AG09309 (cell line): Measurements from ENCODE around the gene ARHGEF11.

Experiments
- DNase-seq: peaks from one replicate; pipeline ENCODE4 v3.0.0-alpha.2; 2010; ENCODE audit warnings: low read depth
- H3K4me3 ChIP-seq: 2 replicates; pipeline ENCODE4 v1.5.1; 2011; ENCODE audit warnings: mild to moderate bottlenecking, low read depth, low read length, moderate library complexity; ENCODE audit not compliant: control insufficient read depth
- TF ChIP-seq, protein P1 (sequence below): IDR thresholded peaks from 2 replicates; pipeline ENCODE4 v1.5.1; 2011; ENCODE audit warnings: mild to moderate bottlenecking, low read depth, low read length, inconsistent platforms; ENCODE audit not compliant: insufficient read depth, control insufficient read depth; ENCODE audit errors: missing control alignments

The ARHGEF11 gene

DNA sequence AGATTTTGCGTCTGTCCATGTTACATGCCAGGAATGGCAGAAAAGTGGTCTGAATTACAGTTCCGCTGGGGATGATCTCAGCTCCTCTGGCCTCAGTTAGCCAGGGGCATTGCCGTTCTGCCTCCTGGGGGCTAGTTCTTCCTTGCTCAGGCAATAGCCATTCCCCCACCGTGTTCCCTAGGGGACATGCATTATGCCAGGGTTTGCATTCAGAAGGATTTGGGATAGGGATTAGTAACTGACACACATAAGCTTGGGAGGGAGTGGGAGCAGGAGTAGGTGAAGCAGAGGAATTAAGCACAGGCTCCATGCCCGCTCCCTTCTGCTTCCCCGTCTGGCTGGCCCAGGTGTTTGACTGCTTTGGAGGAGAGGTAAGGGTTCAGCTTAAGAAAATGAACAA is 112.4 kb downstream of the ARHGEF11 start:
- H3K4me3 ChIP-seq: no peak overlapping the region
- TF ChIP-seq, protein P1, sequence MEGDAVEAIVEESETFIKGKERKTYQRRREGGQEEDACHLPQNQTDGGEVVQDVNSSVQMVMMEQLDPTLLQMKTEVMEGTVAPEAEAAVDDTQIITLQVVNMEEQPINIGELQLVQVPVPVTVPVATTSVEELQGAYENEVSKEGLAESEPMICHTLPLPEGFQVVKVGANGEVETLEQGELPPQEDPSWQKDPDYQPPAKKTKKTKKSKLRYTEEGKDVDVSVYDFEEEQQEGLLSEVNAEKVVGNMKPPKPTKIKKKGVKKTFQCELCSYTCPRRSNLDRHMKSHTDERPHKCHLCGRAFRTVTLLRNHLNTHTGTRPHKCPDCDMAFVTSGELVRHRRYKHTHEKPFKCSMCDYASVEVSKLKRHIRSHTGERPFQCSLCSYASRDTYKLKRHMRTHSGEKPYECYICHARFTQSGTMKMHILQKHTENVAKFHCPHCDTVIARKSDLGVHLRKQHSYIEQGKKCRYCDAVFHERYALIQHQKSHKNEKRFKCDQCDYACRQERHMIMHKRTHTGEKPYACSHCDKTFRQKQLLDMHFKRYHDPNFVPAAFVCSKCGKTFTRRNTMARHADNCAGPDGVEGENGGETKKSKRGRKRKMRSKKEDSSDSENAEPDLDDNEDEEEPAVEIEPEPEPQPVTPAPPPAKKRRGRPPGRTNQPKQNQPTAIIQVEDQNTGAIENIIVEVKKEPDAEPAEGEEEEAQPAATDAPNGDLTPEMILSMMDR: no peak
- no peak for DNase-seq

DNA sequence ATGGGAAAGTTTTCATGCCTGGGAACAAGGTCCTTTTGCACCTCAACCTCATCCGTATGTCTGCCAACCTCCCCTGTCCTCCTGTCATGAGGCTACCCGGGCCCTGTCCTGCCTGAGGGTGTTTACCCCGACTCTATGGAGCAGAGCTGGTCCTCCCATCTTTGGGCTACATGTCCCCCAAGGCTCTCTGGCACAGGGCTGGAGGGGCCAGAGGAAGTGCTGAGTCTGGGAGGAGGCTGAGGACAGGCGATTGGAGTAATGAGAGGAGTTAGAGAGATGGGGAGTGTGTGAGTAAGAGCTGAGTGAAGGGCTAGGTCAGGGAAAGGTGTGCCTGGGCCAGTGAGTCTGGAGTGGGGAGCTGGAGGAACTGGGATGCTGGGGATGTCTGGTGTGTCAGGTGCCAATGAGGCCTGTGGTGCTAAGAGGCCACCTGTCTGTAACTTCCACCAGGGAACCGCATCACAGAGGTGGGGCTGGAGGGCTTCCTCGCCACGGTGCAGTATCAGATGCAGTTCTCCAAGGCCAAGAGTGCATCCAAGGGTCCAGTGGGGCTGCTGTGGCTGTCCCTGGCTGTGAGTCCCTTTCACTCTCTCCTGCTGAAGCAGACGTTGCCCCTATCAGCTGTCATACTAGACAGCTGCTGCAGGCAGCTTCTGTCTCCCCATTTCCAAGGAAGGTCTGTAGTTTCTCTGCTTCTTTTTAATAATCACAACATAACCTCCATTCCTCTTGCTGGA is 113.4 kb downstream of the ARHGEF11 start:
- TF ChIP-seq, protein P1: no peak
- no peak for DNase-seq
- H3K4me3 ChIP-seq: no peak overlapping the region

DNA sequence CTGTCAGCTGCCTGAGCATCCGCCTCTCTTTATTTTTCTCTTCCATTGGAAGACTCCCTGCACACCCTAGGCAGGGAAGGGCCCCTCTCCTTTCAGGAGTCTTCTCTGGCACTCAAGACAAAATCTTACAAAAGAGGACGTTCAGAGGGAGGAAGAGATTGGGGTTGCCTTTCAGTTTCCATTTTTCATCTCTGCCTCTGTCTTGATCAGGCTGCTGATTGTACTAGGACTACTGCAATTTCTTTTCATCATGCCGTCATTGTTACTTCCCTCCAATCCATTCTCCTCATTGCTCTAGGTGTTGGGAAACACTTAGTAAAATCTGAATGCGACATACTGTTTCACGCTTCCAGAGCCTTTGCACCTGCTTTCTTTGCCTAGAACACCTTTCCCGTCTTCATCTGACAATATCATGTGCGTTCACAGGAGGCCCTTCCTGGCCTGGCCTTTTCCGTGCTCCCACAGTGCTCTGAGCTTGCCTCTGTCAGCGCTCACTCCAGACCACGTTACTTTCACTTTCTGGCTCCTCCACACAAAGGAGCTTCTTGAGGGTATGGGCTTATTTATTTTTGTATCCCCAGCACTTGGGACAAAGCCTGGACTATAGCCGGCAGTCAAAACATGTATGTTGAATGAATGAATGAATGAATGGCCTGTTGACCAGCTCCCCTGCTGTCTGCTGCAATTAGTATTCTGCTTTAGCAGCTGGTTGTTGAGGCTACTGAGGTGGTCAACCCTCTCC is 114.2 kb downstream of the ARHGEF11 start:
- no peak for DNase-seq
- TF ChIP-seq, protein P1: no peak
- H3K4me3 ChIP-seq: no peak overlapping the region

DNA sequence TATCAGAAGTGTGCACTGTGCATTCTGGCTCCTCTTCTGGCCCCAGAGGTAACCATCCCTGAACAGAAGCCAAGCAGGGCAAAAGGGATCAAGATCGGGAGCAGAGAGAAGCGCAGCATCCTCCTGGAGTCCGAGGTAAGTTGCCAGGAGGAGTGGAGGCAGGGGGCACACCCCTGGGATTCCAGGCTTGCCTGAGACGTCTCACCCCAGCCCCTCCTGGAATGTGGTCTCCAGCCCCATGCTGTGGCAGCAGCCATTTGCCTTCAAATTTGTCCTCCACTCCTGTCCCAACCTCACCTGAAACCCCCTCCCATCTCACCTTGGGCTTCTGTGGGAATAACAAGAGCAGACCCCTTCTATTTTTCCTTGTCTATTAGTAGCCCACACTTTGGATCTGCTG is 115.1 kb downstream of the ARHGEF11 start:
- TF ChIP-seq, protein P1: no peak
- H3K4me3 ChIP-seq: no peak overlapping the region
- DNase-seq: no peak

DNA sequence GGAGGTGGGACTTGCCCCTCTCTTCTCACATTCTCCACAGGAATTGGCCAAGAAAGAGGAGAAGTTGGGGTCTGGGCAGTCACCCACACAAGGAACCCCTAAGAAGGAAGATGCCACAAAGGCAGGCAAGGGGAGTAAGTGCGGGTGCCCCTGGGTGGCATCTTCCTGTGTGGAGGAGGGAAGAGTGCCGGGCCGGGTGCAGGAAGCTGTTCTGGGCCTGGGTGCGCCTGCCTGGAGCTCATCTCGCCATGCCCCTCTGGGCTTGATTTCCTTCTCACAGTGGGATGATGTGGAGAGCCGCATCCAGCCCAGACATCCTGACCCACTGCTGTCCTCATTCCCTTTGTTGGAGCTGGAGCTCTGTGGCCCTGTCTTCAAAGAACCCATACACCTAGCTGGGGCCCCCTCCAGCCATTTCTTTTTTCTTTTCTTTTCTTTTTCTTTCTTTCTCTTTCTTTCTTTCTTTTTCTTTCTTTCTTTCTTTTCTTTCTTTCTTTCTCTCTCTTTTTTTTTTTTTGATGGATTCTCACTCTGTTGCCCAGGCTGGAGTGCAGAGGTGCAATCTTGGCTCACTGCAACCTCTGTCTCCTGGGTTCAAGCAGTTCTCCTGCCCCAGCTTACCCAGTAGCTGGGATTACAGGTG is 115.8 kb downstream of the ARHGEF11 start:
- no peak for DNase-seq
- TF ChIP-seq, protein P1: no peak
- H3K4me3 ChIP-seq: no peak overlapping the region

DNA sequence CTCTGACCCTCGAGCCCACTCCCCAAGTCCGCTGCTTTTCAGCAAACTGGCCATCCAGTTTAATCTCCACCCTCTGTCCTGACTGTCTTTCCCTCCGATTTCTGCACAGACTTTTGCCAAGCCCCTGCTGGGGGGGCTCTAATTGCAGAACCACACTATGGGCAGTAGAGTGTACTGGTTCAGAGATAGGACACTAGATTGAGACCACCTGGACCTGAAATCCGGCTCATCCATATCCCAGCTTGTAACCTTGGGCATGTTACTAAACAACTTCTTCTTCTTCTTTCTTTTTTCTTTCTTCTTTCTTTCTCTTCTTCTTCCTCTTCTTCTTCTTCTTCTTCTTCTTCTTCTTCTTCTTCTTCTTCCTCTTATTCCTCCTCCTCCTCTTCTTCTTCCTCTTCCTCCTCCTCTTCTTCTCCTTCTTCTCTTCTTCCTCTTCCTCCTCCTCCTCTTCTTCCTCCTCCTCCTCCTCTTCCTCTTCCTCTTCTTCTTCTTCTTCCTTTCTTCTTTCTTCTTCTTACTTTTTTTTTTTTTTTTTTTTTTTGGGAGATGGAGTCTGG is 117.4 kb downstream of the ARHGEF11 start:
- H3K4me3 ChIP-seq: no peak overlapping the region
- no peak for DNase-seq
- TF ChIP-seq, protein P1: no peak
